ENCODE data around the gene MPND.
A peak's percentile ranks its signal among the peaks of the same experiment; 100 is the strongest.

MPND gene

GRCh38 chr19:4343370-4344307 lies at the start of gene MPND:
TSS of gene MPND (plus strand) at chr19:4343562. CDS start at chr19:4343594, 32 bp downstream.
- DNase-seq (ENCODE audit: low read depth in 2 of 2) = peak; percentile 59 to 62

GRCh38 chr19:4294389-4294788 lies 49.0 kb upstream of the MPND start:
- no peak for DNase-seq (ENCODE audit: low read depth in 2 of 2)

GRCh38 chr19:4295972-4296771 lies 47.2 kb upstream of the MPND start:
- DNase-seq (ENCODE audit: low read depth in 2 of 2) = no peak

- no peak for DNase-seq (ENCODE audit: low read depth in 2 of 2)
These were observed 45.2 kb upstream of the MPND start for GRCh38 chr19:4297901-4298809.

- no peak for DNase-seq (ENCODE audit: low read depth in 2 of 2)
These were observed 44.4 kb upstream of the MPND start for GRCh38 chr19:4298810-4299550.

GRCh38 chr19:4300589-4300988 lies 42.8 kb upstream of the MPND start:
- no peak for DNase-seq (ENCODE audit: low read depth in 2 of 2)

GRCh38 chr19:4301590-4302242 lies 41.6 kb upstream of the MPND start:
- DNase-seq (ENCODE audit: low read depth in 2 of 2) = no peak

- no peak for DNase-seq (ENCODE audit: low read depth in 2 of 2)
These were observed 41.1 kb upstream of the MPND start, which contains the start of gene TMIGD2 for GRCh38 chr19:4302243-4302640. TSS of gene TMIGD2 (minus strand) at chr19:4302389. CDS start at chr19:4302385, 4 bp downstream.

- no peak for DNase-seq (ENCODE audit: low read depth in 2 of 2)
These were observed 39.4 kb upstream of the MPND start for GRCh38 chr19:4303819-4304537.

- peak in 1 of 2 experiments; percentile 30 for DNase-seq (ENCODE audit: low read depth in 2 of 2)
These were observed 38.7 kb upstream of the MPND start, which contains the start of gene FSD1 for GRCh38 chr19:4304538-4305256. TSS of gene FSD1 (plus strand) at chr19:4304598. CDS start at chr19:4304747, 149 bp downstream.

- no peak for DNase-seq (ENCODE audit: low read depth in 2 of 2)
These were observed 38.1 kb upstream of the MPND start for GRCh38 chr19:4305257-4305612.

- no peak for DNase-seq (ENCODE audit: low read depth in 2 of 2)
These were observed 37.7 kb upstream of the MPND start for GRCh38 chr19:4305659-4306058.

- DNase-seq (ENCODE audit: low read depth in 2 of 2) = no peak
These were observed 32.9 kb upstream of the MPND start for GRCh38 chr19:4310247-4311121.

- DNase-seq (ENCODE audit: low read depth in 2 of 2) = no peak
These were observed 29.4 kb upstream of the MPND start for GRCh38 chr19:4313847-4314490.

GRCh38 chr19:4316956-4317355 lies 26.4 kb upstream of the MPND start:
- no peak for DNase-seq (ENCODE audit: low read depth in 2 of 2)

GRCh38 chr19:4318460-4318859 lies 24.9 kb upstream of the MPND start:
- no peak for DNase-seq (ENCODE audit: low read depth in 2 of 2)

GRCh38 chr19:4319067-4319718 lies 24.2 kb upstream of the MPND start:
- no peak for DNase-seq (ENCODE audit: low read depth in 2 of 2)
